NCI-H2107 treated with DMSO at 0.1 percent for 48 hours (cell line): ENCODE data around the gene ARHGAP24.
"Not testable (repeated sequence)": the region's sequence is repeated elsewhere in the genome, so short reads cannot be mapped to it uniquely, and the experiment has no call there.

Source experiments
- DNase-seq: peaks from one replicate; lab custom pipeline; 2025; ENCODE audit not compliant: unreplicated experiment; lab: John Stamatoyannopoulos, UW

Gene ARHGAP24

GRCh38 chr4:85940151-85940550 lies 465.2 kb downstream of the ARHGAP24 start:
- DNase-seq, result no peak

GRCh38 chr4:85942107-85942506 lies 467.2 kb downstream of the ARHGAP24 start:
- no peak for DNase-seq

GRCh38 chr4:85946821-85947220 lies 471.9 kb downstream of the ARHGAP24 start:
- DNase-seq, result no peak

- DNase-seq, result no peak
These were observed 476.1 kb downstream of the ARHGAP24 start for GRCh38 chr4:85951099-85951498.

GRCh38 chr4:85952528-85952927 lies 477.6 kb downstream of the ARHGAP24 start:
- no peak for DNase-seq

GRCh38 chr4:85952972-85953650 lies 478.2 kb downstream of the ARHGAP24 start:
- no peak for DNase-seq

GRCh38 chr4:85953651-85954018 lies 478.7 kb downstream of the ARHGAP24 start:
- no peak for DNase-seq

GRCh38 chr4:85955620-85956292 lies 480.8 kb downstream of the ARHGAP24 start:
- DNase-seq, result no peak

- DNase-seq, result no peak
These were observed 481.5 kb downstream of the ARHGAP24 start for GRCh38 chr4:85956293-85956945.

GRCh38 chr4:85961887-85962286 lies 486.9 kb downstream of the ARHGAP24 start:
- no peak for DNase-seq

- DNase-seq, result no peak
These were observed 488.3 kb downstream of the ARHGAP24 start for GRCh38 chr4:85963231-85963630.

- peak; percentile 10 for DNase-seq
These were observed 489.3 kb downstream of the ARHGAP24 start for GRCh38 chr4:85964298-85964697.

- DNase-seq, result not testable (repeated sequence)
These were observed 490.1 kb downstream of the ARHGAP24 start for GRCh38 chr4:85965017-85965416.

GRCh38 chr4:85965529-85965928 lies 490.6 kb downstream of the ARHGAP24 start:
- DNase-seq, result no peak

- no peak for DNase-seq
These were observed 491.4 kb downstream of the ARHGAP24 start for GRCh38 chr4:85966373-85966772.

GRCh38 chr4:85967872-85968271 lies 492.9 kb downstream of the ARHGAP24 start:
- no peak for DNase-seq

GRCh38 chr4:85968945-85969819 lies 494.2 kb downstream of the ARHGAP24 start:
- peak; percentile 10 for DNase-seq

GRCh38 chr4:85970535-85970934 lies 495.6 kb downstream of the ARHGAP24 start:
- no peak for DNase-seq

- DNase-seq, result no peak
These were observed 504.3 kb downstream of the ARHGAP24 start for GRCh38 chr4:85979276-85979675.

- no peak for DNase-seq
These were observed 511.3 kb downstream of the ARHGAP24 start for GRCh38 chr4:85986266-85986665.

- no peak for DNase-seq
These were observed 518.7 kb downstream of the ARHGAP24 start for GRCh38 chr4:85993641-85994040.
